CD4-positive, alpha-beta T cell treated with Interleukin-4 for 4 hours (primary cell): ENCODE measurements around the gene BEX5.
"Not testable (repeated sequence)": the region's sequence is repeated elsewhere in the genome, so short reads cannot be mapped to it uniquely, and the experiment has no call there.

Source experiments
- DNase-seq: peaks from one replicate; pipeline ENCODE4 v3.0.0-alpha.2; 2020

The BEX5 gene

DNA sequence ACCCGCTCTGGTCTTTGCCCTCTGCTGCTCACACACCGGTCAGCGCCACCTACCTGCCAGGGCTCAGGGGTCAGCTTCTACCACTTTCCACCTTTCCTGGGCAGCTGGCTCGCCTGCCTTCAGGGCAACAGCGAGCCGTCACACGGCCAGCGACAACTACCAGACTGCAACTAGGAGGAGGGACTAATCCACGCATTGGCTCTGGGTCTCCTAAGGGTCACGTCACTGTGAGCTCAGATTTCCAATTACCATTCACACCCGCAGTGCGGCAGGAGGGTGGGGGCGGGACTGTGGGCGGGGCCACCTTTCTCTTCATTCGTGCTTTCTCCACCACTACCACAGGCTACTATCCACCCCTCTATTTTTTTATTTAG lies at the start of gene BEX5:
BEX5 (minus strand) TSS at position 172 of the 374 bp plus-strand sequence. CDS start 1,712 bp downstream, outside the sequence.
- DNase-seq = peak; percentile 52

DNA sequence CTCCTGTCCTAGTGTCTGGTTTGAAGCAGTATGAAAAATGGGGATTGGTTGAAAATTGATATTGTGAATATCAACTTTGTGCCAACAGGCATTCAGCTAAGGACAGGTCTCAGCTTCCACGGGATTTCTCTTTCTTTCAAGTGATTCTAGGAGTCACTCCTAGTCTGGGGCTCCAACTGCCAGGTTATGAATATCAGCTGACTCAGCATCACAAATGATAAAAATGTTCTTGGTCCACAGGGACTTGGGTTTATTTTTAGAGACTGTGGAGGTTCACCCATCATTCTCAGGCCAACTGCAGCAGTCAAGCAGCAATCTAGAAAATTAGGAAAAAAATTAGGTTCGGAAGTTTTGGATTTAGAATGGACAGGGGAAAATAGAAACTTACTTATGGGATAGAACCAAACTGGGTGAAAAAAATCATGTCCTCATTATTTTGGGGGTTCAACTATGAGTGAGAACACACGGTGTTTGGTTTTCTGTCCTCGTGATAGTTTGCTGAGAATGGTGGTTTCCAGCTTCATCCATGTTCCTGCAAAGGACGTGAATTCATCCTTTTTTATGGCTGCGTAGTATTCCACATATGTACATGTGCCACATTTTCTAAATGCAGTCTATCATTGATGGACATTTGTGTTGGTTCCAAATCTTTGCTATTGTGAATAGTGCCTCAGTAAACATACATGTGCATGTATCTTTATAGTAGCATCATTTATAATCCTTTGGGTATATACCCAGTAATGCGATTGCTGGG lies 30.4 kb upstream of the BEX5 start:
- DNase-seq = no peak

DNA sequence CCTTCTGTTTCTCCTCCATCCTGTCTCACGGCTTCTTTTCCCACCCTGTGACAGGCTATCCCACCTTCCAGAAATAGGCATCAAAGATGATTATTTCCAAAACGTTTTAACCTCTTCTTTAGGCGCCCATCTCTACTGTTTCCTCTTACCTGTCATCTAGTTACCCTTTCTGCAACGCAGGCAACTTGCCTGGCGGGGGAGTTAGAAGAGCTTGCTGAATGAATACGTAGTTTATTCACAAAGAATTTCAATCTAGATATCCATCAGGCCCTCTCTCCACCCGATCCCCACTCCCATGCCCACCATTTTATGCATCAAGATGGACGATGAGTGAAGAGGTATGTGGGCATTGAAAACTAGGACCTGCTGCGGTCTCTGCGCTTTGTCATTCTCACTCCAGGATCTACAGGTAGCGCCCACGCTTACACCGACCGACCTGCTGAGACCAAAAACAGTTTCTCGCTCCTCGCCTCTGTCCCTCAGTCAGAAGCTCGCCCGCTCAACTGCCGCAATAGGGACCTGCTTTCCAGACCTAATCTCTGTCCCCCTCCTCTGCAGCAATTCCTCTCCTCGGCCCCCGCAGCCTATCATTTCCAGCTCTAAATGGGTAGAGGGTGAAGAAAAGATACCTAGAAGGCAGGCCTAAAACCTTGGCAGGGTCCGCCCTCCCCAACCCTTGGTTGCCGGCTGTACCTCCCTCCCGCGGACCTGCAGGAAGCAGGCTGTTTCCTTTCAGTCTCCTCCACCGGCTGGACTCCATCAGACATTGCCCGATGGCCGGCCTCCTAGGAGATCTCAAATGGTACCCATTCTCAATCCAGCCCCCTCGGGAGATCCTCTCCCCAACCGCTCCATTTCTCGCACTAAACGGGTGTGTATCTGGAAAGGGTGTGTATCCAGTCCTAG lies 624 bp downstream of the BEX5 start:
- no peak for DNase-seq

DNA sequence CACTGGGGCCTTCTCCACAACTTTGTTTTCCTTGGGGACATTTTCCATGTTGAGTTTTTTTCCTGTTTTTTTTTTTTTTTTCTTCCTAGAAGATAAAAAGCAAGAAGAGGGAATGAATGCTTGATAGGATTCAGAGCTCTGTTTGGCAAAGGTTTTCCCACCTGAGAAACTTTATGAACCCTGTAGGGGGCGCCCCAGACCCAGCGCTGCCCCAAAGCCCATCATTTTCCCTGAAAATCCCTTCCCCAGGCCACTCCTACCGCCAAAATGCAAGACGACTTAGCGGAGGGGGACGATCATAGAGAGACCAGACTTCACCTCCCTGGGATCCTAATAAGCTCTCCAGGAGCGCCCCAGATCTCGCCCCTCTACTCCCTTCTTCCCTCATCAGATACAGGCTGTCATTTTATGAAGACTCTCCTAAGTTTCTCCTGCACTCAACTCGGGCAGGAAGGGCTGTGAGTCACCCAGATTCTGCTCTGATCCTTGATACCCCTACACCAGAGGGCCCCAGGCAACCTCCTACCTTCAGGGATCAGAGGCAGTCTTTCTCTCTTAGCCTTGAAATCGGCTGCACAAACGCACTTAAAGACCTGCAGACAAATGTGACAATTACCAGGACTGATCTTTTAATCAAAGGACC lies 1.4 kb downstream of the BEX5 start:
- DNase-seq = no peak

DNA sequence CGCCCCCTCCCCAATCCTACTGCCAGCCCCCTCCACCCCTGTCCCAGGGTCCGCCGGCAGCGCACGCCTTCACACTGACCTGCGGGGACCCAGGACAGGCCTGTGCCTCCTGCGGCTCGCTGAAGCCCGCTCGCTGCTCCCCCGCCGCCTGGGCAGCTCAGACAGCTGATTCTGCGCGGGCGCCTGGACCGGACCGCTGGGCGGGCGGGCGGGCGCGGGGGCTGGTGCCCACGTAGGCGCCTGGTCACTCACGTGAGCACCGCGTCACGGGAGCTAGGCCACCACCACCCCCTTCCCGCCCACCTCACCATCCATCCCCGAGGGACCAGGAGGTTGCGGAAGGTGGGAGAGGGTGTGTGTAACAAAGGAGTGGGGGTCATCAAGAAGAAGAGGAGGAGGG lies 13.5 kb downstream of the BEX5 start, which contains the start of gene TCEAL6:
TCEAL6 (minus strand) TSS at position 208 of the 400 bp plus-strand sequence.
- DNase-seq = not testable (repeated sequence)

DNA sequence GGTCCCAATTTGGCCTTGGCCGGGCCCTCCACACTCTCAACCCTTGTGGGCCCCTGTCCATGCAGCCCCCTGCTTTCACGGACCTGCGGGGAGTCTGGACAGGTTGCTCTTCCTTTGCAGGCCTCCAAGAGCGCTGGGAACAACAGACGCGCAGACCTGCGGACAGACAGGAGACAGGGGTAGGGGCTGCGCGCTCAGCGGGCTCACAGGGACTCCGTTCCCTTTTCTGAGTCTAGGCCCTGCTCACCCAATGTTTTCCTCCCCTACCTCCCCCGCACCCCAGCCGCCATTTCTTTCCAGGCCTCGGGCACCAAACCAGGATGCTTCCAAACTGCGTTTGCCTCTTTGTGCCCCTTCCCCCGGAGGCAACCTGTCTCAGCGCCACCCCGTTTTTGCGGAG lies 14.1 kb downstream of the BEX5 start:
- not testable (repeated sequence) for DNase-seq

DNA sequence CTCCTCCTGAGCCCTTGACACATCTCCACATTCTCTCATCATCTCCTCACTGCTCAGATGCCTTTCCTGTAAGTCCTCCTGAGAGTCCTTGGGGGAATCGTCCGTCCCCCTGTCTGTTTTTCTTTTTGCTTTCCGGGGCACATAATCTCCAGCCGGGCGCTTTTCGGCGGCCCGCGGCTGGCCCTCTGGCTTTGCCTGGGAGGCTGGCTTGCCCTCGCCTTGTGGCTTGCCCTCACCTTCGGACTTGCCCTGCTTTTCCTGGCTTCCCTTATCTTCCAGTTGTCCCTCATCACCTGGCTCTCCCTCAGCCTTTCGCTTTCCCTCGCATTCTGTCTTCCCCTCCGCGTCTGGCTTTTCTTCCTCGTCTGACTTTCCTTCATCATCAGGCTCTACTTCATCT lies 14.9 kb downstream of the BEX5 start:
- DNase-seq = not testable (repeated sequence)

DNA sequence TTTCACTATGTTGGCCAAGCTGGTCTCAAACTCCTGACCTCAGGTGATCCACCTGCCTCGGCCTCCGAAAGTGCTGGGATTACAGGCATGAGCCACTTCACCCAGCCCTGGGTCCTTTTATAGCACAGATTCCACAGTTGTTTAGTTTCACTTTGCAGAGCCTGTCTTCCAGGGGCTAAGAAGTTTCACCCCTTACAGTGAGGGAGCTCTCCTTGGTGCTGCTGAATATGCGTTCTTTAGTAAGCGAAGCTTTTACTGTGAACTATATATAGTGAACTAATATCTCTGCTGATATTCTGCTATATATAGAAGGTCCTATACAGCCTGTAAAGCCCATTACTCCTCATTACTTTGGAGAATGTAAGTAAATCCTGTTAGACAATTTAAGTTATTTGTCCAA lies 17.7 kb downstream of the BEX5 start:
- no peak for DNase-seq

DNA sequence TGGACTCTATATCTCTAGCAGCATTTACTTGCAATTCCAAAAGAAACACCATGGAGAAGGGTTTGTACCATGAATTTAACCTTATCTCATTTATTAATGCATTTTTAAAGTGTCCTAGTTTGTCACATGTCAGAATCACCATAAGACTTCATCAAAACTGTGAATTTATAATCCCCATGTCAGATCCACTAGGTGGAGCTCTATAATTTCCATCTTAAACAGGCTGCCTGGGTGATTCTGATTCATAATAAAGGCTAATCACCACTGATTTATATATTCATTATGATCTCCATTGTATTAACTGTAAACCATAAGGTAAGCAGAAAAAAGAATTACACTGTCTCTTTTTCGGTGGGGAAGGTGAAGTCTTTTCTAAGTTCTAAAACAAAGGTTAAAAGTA lies 26.3 kb downstream of the BEX5 start:
- DNase-seq = peak; percentile 1

DNA sequence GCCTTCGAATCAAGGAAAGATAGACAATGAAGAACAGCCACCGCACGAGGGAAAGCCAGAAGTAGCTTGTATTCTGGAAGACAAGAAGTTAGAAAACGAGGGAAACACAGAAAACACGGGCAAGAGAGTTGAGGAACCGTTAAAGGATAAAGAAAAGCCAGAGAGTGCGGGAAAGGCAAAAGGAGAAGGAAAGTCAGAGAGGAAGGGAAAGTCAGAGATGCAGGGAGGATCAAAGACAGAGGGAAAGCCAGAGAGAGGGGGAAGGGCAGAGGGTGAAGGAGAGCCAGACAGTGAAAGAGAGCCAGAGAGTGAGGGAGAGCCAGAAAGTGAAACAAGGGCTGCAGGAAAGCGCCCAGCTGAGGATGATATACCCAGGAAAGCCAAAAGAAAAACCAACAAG lies 28.9 kb downstream of the BEX5 start:
- DNase-seq = no peak

DNA sequence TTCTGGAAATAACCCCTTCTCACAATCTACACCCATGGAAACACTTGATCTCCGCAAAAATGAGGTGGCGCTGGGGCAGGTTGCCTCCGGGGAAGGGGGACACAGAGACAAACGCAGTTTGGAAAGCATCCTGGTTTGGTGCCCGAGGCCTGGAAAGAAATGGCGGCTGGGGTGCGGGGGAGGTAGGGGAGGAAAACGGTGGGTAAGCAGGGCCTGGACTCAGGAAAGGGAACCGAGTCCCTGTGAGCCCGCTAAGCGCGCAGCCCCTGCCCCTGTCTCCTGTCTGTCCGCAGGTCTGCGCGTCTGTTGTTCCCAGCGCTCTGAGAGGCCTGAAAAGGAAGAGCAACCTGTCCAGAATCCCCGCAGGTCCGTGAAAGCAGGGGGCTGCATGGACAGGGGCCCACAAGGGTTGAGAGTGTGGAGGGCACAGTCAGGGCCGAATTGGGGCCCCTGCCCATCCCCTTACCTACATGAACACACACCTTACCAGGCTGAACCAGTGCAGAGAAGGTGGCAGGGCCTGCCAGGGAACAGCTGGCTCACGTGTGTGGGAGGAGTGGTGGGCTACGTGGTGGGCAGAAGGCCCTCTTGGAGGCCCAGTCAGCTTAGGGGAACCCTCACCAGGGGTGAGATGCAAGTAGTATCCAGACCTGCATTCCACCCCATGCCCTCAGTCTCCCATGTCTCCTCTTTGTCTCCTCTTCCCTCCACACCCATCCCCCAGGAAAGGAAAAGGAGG lies 29.5 kb downstream of the BEX5 start:
- not testable (repeated sequence) for DNase-seq

DNA sequence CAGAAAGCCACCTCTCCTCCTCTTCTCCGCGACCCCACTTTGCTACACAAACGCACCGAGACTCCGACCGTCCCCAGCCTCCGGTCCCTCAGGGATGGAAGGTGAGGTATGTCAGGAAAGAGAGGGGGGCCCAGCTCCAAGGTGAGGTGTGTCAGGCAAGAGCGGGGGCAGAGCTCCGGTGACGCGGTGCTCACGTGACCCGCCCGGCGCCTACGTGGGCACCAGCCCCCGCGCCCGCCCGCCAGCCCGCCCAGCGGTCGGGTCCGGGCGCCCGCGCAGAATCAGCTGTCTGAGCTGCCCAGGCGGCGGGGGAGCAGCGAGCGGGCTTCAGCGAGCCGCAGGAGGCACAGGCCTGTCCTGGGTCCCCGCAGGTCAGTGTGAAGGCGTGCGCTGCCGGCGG lies 30.3 kb downstream of the BEX5 start, which contains the start of gene TCEAL2:
TCEAL2 (plus strand) TSS at position 244 of the 400 bp plus-strand sequence. CDS start 1,152 bp downstream, outside the sequence.
- not testable (repeated sequence) for DNase-seq

DNA sequence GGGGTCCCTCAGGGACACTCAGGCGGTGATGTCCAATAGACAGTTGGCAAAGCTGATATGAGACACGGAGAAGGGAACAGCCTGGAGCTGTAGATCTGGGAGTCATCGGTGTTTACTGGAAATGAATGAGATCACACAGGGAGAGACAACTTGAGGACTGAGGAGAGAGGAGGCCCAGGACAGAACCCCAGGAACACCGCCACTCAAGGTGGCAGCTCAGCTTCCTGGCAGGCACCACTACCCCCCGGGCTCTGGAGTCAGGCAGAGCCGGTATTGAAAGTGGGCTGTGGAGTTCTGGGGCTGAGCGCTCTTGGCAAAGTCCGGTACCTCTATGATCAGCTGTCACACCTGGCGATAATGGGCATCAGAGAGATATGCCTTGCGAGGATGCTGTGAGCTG lies 30.8 kb downstream of the BEX5 start:
- DNase-seq = not testable (repeated sequence)

DNA sequence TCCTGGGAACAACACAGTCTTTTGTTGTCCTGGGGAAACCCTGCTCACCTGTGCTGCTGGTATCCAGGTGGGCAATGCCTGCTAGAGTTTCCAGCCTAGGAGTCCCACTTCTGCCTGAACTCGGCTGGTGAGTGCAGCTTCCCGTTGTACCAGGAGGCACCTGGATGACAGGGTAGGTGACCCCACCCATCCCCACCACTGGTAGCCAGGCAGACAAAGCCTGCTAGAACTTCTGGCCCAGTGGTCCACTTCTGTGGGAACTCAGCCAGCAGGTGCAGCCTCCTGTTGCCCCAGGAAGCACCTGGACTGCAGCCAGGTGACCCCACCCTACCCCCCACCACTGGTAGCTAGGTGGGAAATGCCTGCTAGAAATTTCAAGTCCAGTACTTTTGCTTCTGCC lies 40.0 kb downstream of the BEX5 start:
- no peak for DNase-seq

DNA sequence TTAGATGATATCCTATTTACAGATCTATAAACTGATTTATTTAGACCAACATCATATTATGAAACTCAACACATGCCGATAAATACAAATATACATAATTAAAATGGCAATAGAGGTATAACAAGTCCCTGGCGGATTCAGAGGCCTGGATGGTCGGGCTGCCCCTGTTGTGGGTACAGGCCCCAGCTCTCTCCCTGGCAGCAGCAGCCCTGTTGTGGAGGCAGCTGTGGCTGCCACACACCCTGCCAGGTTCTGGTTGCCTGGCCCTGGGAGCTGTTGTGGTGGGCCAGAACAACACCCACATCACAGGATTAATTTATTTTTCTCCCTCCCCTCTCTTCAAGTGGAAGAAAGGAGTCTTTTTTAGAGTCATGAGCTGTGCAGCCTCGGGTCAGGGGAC lies 42.4 kb downstream of the BEX5 start:
- no peak for DNase-seq
